GM18502 (cell line): ENCODE data around the gene DLGAP1.
"Not testable (repeated sequence)": the region's sequence is repeated elsewhere in the genome, so short reads cannot be mapped to it uniquely, and the experiment has no call there.

Experiments used
- ATAC-seq: cut with Tn5 transposase; IDR thresholded peaks from one replicate; pipeline ENCODE4 v1.9.1; 2021; ENCODE audit warnings: mild to moderate bottlenecking; ENCODE audit not compliant: unreplicated experiment, poor library complexity

The DLGAP1 gene

GRCh38 chr18:4106407-4107033, 348.6 kb downstream of the DLGAP1 start:
- ATAC-seq = peak; percentile 62

- no peak for ATAC-seq
These were observed 352.2 kb downstream of the DLGAP1 start for GRCh38 chr18:4102901-4103300.

GRCh38 chr18:4101009-4101408, 354.1 kb downstream of the DLGAP1 start:
- no peak for ATAC-seq

GRCh38 chr18:4096486-4096885, 358.6 kb downstream of the DLGAP1 start:
- ATAC-seq = no peak

GRCh38 chr18:4093676-4094075, 361.4 kb downstream of the DLGAP1 start:
- ATAC-seq = no peak

GRCh38 chr18:4084382-4084900, 370.7 kb downstream of the DLGAP1 start:
- ATAC-seq = no peak

GRCh38 chr18:4078246-4078645, 376.9 kb downstream of the DLGAP1 start:
- ATAC-seq = no peak

GRCh38 chr18:4077721-4078120, 377.4 kb downstream of the DLGAP1 start:
- ATAC-seq = no peak

- no peak for ATAC-seq
These were observed 377.9 kb downstream of the DLGAP1 start for GRCh38 chr18:4077204-4077603.

GRCh38 chr18:4074647-4075046, 380.5 kb downstream of the DLGAP1 start:
- ATAC-seq = no peak

GRCh38 chr18:4069183-4069582, 385.9 kb downstream of the DLGAP1 start:
- ATAC-seq = no peak

GRCh38 chr18:4068552-4069158, 386.5 kb downstream of the DLGAP1 start:
- peak; percentile 91 for ATAC-seq

- ATAC-seq = no peak
These were observed 391.6 kb downstream of the DLGAP1 start for GRCh38 chr18:4063545-4063944.

GRCh38 chr18:4060427-4061281, 394.5 kb downstream of the DLGAP1 start:
- no peak for ATAC-seq

GRCh38 chr18:4058179-4058578, 396.9 kb downstream of the DLGAP1 start:
- ATAC-seq = no peak

- ATAC-seq = no peak
These were observed 414.6 kb downstream of the DLGAP1 start for GRCh38 chr18:4040391-4041092.

GRCh38 chr18:4035521-4035920, 419.6 kb downstream of the DLGAP1 start:
- ATAC-seq = no peak

- not testable (repeated sequence) for ATAC-seq
These were observed 420.3 kb downstream of the DLGAP1 start for GRCh38 chr18:4034815-4035214.

- no peak for ATAC-seq
These were observed 428.6 kb downstream of the DLGAP1 start for GRCh38 chr18:4026542-4026941.

- no peak for ATAC-seq
These were observed 430.4 kb downstream of the DLGAP1 start for GRCh38 chr18:4024702-4025101.
